Gastroesophageal sphincter (tissue), 3 donors: Measurements from ENCODE around the gene COL20A1.

Experiments used
- CTCF ChIP-seq, 4 experiments: fragments of 200-600 bp in 2 of 4; fragments of 450-650 bp in 2 of 4; sonication (generic) in 1 of 4; IDR thresholded peaks; one replicate each; pipeline ENCODE4 v1.5.1; 2017 to 2019; ENCODE audit warnings: antibody characterized with exemption in 4 of 4, mild to moderate bottlenecking in 2 of 4, moderate library complexity in 2 of 4
- POLR2A ChIP-seq, 2 donors: fragments of 450-650 bp; IDR thresholded peaks; one replicate each; pipeline ENCODE4 v1.6.1; 2017; ENCODE audit warnings: antibody characterized with exemption in 2 of 2, mild to moderate bottlenecking in 2 of 2, moderate library complexity in 1 of 2
- POLR2AphosphoS5 ChIP-seq: sonication (generic); formaldehyde crosslinking; IDR thresholded peaks from one replicate; pipeline ENCODE4 v1.6.1; 2017; ENCODE audit warnings: antibody characterized with exemption

GRCh38 chr20:63280929-63281545 is 11.9 kb upstream of the COL20A1 start:
- TF ChIP-seq CTCF (IDR thresholded peaks at IDR 0.05) (no peak), POLR2AphosphoS5 (no peak), POLR2A (IDR thresholded peaks at IDR 0.05) (no peak)
